ENCODE data around the gene ZNF487. TPM values are rescaled to one million over a fixed set of nuclear protein-coding genes. Genes with fewer than 3 reads are reported as not detected.

The ZNF487 gene
- total and polyA plus RNA-seq, 2 of the 13 experiments (the other 11 are each of a cell fraction or from before 2014, with no cell fraction given) = 7.4 to 8.8 TPM

- no peak for TF ChIP-seq IRF1 (CRISPR knock-in tag; IDR thresholded peaks at IDR 0.05; ENCODE audit: low read depth)
- TF ChIP-seq FOXP4 (CRISPR knock-in tag; IDR thresholded peaks at IDR 0.05) = no peak
- no peak for TF ChIP-seq SIN3B (IDR thresholded peaks at IDR 0.05; ENCODE audit: low read length)
- TF ChIP-seq ZNF878 (CRISPR knock-in tag; IDR thresholded peaks at IDR 0.05) = no peak
- no peak for TF ChIP-seq HHEX (CRISPR knock-in tag; IDR thresholded peaks at IDR 0.05)
- no peak for TF ChIP-seq ZNF777 (CRISPR knock-in tag; IDR thresholded peaks at IDR 0.05)
- TF ChIP-seq ZMAT3 (CRISPR knock-in tag; conservative IDR thresholded peaks at IDR 0.05) = no peak
- no peak for TF ChIP-seq BRCA1 (CRISPR knock-in tag; IDR thresholded peaks at IDR 0.05)
- no peak for TF ChIP-seq FOXM1 (CRISPR knock-in tag; IDR thresholded peaks at IDR 0.05)
- TF ChIP-seq ZNF234 (CRISPR knock-in tag; conservative IDR thresholded peaks at IDR 0.05) = no peak
- TF ChIP-seq, protein P1, sequence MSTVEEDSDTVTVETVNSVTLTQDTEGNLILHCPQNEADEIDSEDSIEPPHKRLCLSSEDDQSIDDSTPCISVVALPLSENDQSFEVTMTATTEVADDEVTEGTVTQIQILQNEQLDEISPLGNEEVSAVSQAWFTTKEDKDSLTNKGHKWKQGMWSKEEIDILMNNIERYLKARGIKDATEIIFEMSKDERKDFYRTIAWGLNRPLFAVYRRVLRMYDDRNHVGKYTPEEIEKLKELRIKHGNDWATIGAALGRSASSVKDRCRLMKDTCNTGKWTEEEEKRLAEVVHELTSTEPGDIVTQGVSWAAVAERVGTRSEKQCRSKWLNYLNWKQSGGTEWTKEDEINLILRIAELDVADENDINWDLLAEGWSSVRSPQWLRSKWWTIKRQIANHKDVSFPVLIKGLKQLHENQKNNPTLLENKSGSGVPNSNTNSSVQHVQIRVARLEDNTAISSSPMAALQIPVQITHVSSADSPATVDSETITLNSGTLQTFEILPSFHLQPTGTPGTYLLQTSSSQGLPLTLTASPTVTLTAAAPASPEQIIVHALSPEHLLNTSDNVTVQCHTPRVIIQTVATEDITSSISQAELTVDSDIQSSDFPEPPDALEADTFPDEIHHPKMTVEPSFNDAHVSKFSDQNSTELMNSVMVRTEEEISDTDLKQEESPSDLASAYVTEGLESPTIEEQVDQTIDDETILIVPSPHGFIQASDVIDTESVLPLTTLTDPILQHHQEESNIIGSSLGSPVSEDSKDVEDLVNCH (CRISPR knock-in tag; IDR thresholded peaks at IDR 0.05) = 0 out of 2 replicates have a peak, but pooled peaks have one; percentile 18
- TF ChIP-seq ZNF10 (CRISPR knock-in tag; IDR thresholded peaks at IDR 0.05; ENCODE audit: borderline replicate concordance, low read depth) = no peak
- TF ChIP-seq NFRKB (IDR thresholded peaks at IDR 0.05) = no peak
- TF ChIP-seq ZNF256 (CRISPR knock-in tag; conservative IDR thresholded peaks at IDR 0.05) = no peak
- no peak for TF ChIP-seq HES4 (CRISPR knock-in tag; IDR thresholded peaks at IDR 0.05; ENCODE audit: borderline replicate concordance)
- TF ChIP-seq ZNF512B (CRISPR knock-in tag; IDR thresholded peaks at IDR 0.05; ENCODE audit: borderline replicate concordance) = no peak
- no peak for TF ChIP-seq PATZ1 (CRISPR knock-in tag; IDR thresholded peaks at IDR 0.05)
- TF ChIP-seq JUNB (CRISPR knock-in tag; IDR thresholded peaks at IDR 0.05; ENCODE audit: borderline replicate concordance) = 0 out of 2 replicates have a peak, but pooled peaks have one; percentile 43
- TF ChIP-seq ZNF224 (CRISPR knock-in tag; IDR thresholded peaks at IDR 0.05) = no peak
- TF ChIP-seq ZNF460 (CRISPR knock-in tag; IDR thresholded peaks at IDR 0.05; ENCODE audit: borderline replicate concordance) = peak; percentile 90
- peak; percentile 78 for TF ChIP-seq ZMYM2 (CRISPR knock-in tag; IDR thresholded peaks at IDR 0.05)
- no peak for TF ChIP-seq CBFB (CRISPR knock-in tag; IDR thresholded peaks at IDR 0.05)
- no peak for TF ChIP-seq ZMYM4 (CRISPR knock-in tag; IDR thresholded peaks at IDR 0.05)
These were observed 16.9 kb upstream of the ZNF487 start (continued) for GRCh38 chr10:43419997-43420368.

Data from HepG2 (cell line).